K562 treated with DMSO at 1 percent for 12 hours (cell line): ENCODE results near the gene ADAMTS8. TPM values are rescaled to one million over a fixed set of nuclear protein-coding genes. Genes with fewer than 3 reads are reported as not detected.

ENCODE experiments used
- total RNA-seq: library from RNA; unstranded; fragments of 300-600 nt; gene quantifications from 2 replicates; pipeline ENCODE4 v1.2.3, GENCODE V29; 2022; ENCODE audit not compliant: insufficient read depth

The ADAMTS8 gene
- not detected in 2 replicates for total RNA-seq

GRCh38 chr11:130428316-130429119 lies at the start of gene ADAMTS8:
Gene ADAMTS8, minus strand, starts transcription at chr11:130428609. Its CDS starts 323 bp downstream, at chr11:130428286.

GRCh38 chr11:130448416-130449309 lies 20.3 kb upstream of the ADAMTS8 start, which contains the start of gene ADAMTS15:
Gene ADAMTS15, plus strand, starts transcription at chr11:130448645. Its CDS starts 329 bp downstream, at chr11:130448974.

Other genes starting within 250 kb of the ADAMTS8 start
- gene ZBTB44, start 113.7 kb downstream of the ADAMTS8 start, total RNA-seq: 5.5 and 21.9 TPM in 2 replicates
- not detected in 2 replicates for gene ADAMTS15, start 20.0 kb upstream of the ADAMTS8 start, total RNA-seq